B cell (primary cell): ENCODE data around the gene RNLS. TPM values are rescaled to one million over a fixed set of nuclear protein-coding genes. Genes with fewer than 3 reads are reported as not detected.

ENCODE experiments used
- ATAC-seq: fragments of 200-7000 bp; cut with Tn5 transposase; one replicate; pipeline ENCODE4 v1.10.0; 2021; ENCODE audit warnings: low read depth, mild to moderate bottlenecking, moderate number of reproducible peaks, moderate library complexity
- CTCF ChIA-PET: fragments of 350-600 bp; sonication (Branson Sonifier 250); formaldehyde crosslinking; loops from one replicate; lab custom pipeline; 2021; ENCODE audit warnings: antibody characterized with exemption, inconsistent platforms; lab: Charles Lee
- POLR2A ChIA-PET: fragments of 350-600 bp; sonication (Branson Sonifier 250); formaldehyde crosslinking; loops from one replicate; lab custom pipeline; 2021; ENCODE audit warnings: antibody characterized with exemption; lab: Charles Lee
- DNase-seq: peaks from one replicate; pipeline ENCODE4 v3.0.0; 2013
- H2AFZ ChIP-seq: 2 replicates; pipeline ENCODE4 v1.6.1; 2012; ENCODE audit warnings: mild to moderate bottlenecking, low read depth, low read length; ENCODE audit not compliant: insufficient read depth, poor library complexity, severe bottlenecking
- H3K27ac ChIP-seq, 2 donors: 1 replicate in 1 of 2; 2 replicates in 1 of 2; pipeline ENCODE4 v1.5.1; 2012 to 2013; ENCODE audit warnings: low read length in 2 of 2, mild to moderate bottlenecking in 2 of 2, moderate library complexity in 1 of 2
- H3K27me3 ChIP-seq, 4 experiments: fragments of 200-600 bp in 1 of 4; sonication (generic) in 1 of 4; replicated peaks in 1 of 4; 1 replicate in 2 of 4; 2 replicates in 2 of 4; pipeline versions ENCODE4 v1.6.1 to v1.7.0; 2013 to 2016; ENCODE audit warnings: low read length in 3 of 4, mild to moderate bottlenecking in 2 of 4, mixed read lengths in 1 of 4, moderate library complexity in 1 of 4; ENCODE audit not compliant: insufficient read depth in 4 of 4, control insufficient read depth in 3 of 4; ENCODE audit errors: control extremely low read depth in 1 of 4
- H3K36me3 ChIP-seq, 2 experiments: replicated peaks in 1 of 2; 1 replicate in 1 of 2; 2 replicates in 1 of 2; pipeline versions ENCODE4 v1.6.1 to v1.7.1; 2013; ENCODE audit warnings: low read length in 1 of 2; ENCODE audit not compliant: insufficient read depth in 2 of 2, control insufficient read depth in 1 of 2; ENCODE audit errors: control extremely low read depth in 1 of 2, extremely low read depth in 1 of 2
- H3K4me1 ChIP-seq, 2 donors: fragments of 200-600 bp in 1 of 2; sonication (generic) in 1 of 2; 1 replicate in 1 of 2; 2 replicates in 1 of 2; pipeline versions ENCODE4 v1.5.1 to v1.6.1; 2013 to 2017; ENCODE audit warnings: low read length in 2 of 2; ENCODE audit not compliant: control insufficient read depth in 2 of 2, insufficient read depth in 2 of 2
- H3K4me2 ChIP-seq: replicated peaks from 2 replicates; pipeline ENCODE3; 2012; ENCODE audit warnings: mild to moderate bottlenecking, low read depth, low read length; ENCODE audit not compliant: poor library complexity, severe bottlenecking
- H3K4me3 ChIP-seq, 5 experiments: fragments of 200-600 bp in 1 of 5; sonication (generic) in 1 of 5; 1 replicate in 3 of 5; 2 replicates in 2 of 5; pipeline versions ENCODE4 v1.5.1 to v1.7.0; 2011 to 2016; ENCODE audit warnings: low read length in 4 of 5, mild to moderate bottlenecking in 4 of 5, low read depth in 2 of 5, control low read depth in 1 of 5, moderate library complexity in 1 of 5; ENCODE audit not compliant: insufficient read depth in 1 of 5; ENCODE audit errors: control extremely low read depth in 1 of 5, extremely low read depth in 1 of 5
- H3K79me2 ChIP-seq: fragments of 200-600 bp; sonication (generic); one replicate; pipeline ENCODE4 v1.6.0; 2016; ENCODE audit warnings: low read length; ENCODE audit not compliant: control insufficient read depth, insufficient read depth
- H3K9ac ChIP-seq: fragments of 200-600 bp; sonication (generic); 2 replicates; pipeline ENCODE4 v1.6.1; 2017; ENCODE audit warnings: mild to moderate bottlenecking, low read length, moderate library complexity
- H3K9me3 ChIP-seq, 3 donors: one replicate each; pipeline versions ENCODE4 v1.6.1 to v1.7.1; 2013; ENCODE audit warnings: low read length in 2 of 3; ENCODE audit not compliant: control insufficient read depth in 2 of 3, insufficient read depth in 1 of 3; ENCODE audit errors: control extremely low read depth in 1 of 3
- H4K20me1 ChIP-seq: 2 replicates; pipeline ENCODE4 v1.6.0; 2012; ENCODE audit warnings: mild to moderate bottlenecking, low read length; ENCODE audit not compliant: insufficient read depth, control insufficient read depth, poor library complexity, severe bottlenecking
- H3K27ac Mint-ChIP-seq: one replicate; pipeline ENCODE4 v1.8.0; 2021; ENCODE audit warnings: mixed read lengths
- H3K27me3 Mint-ChIP-seq: one replicate; pipeline ENCODE4 v1.8.0; 2021; ENCODE audit warnings: mixed read lengths
- H3K4me1 Mint-ChIP-seq: one replicate; pipeline ENCODE4 v1.8.0; 2021; ENCODE audit warnings: mixed read lengths
- H3K4me3 Mint-ChIP-seq: one replicate; pipeline ENCODE4 v1.8.0; 2021; ENCODE audit warnings: mixed read lengths
- H3K9me3 Mint-ChIP-seq: one replicate; pipeline ENCODE4 v1.8.0; 2022; ENCODE audit warnings: mixed read lengths; ENCODE audit not compliant: insufficient read depth
- EZH2 ChIP-seq: IDR thresholded peaks from 2 replicates; pipeline ENCODE4 v1.6.1; 2012; ENCODE audit warnings: borderline replicate concordance, low read depth, mild to moderate bottlenecking, moderate library complexity, low read length; ENCODE audit not compliant: insufficient read depth, poor library complexity, severe bottlenecking
- WGBS: methylation state at CpG from one replicate; pipeline ENCODE4 v1.1.5; 2013; ENCODE audit warnings: missing lambda C conversion rate; ENCODE audit not compliant: insufficient coverage; 5-methylcytosine and 5-hydroxymethylcytosine counted together
- intact Hi-C: fragments of 100-400 bp; cut with micrococcal nuclease; formaldehyde crosslinking; loops from one replicate; pipeline ENCODE4 v1.10.0; 2022
- polyA plus RNA-seq: library from polyadenylated mRNA; depleted of rRNA; stranded (reverse); fragments of >200 nt; gene quantifications from 2 replicates; pipeline ENCODE4 v1.2.3, GENCODE V29; 2012
- total RNA-seq, 2 donors: library from RNA; stranded (reverse); fragments of 120-200 nt in 1 of 2; gene quantifications; 1 replicate in 1 of 2; 2 replicates in 1 of 2; pipeline versions ENCODE4 v1.2.3 to v1.2.4, GENCODE V29; 2013 to 2022
- TF ChIP-seq, protein P1 (sequence below): fragments of 200-600 bp; IDR thresholded peaks from one replicate; pipeline ENCODE4 v1.8.0; 2022; ENCODE audit warnings: antibody characterized with exemption, mild to moderate bottlenecking

The RNLS gene
- total and polyA plus RNA-seq, 2 donors (not counting 1 experiment from before 2014, with no cell fraction given), result 3.5 to 7.5 TPM

DNA sequence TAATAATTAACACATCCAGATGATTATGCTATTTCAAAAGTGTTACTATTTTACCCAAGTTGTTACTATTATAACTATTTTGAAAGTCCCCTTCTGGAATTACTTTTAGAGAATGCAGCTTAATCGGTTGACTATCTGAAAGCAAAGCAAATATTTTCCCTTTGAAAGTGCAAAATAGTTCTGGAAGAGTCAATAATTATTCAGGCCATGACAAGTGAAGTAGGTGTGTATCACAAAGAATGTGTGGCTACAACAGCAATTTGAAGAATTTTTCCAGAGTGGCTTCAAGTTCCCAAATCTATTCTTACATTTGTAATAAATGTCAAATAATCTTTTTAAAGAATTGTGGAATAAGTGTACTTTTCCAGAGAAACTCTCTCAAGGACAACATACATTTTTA, 42.8 kb downstream of the RNLS start:
- ChIA-PET CTCF (no interaction called here), POLR2A (no interaction called here)
- DNase-seq (no peak), ATAC-seq (no peak)
- no peak overlapping the region for H3K9ac ChIP-seq
- H3K27me3 ChIP-seq, result no peaks in the 10 kb centered on the region
- no peak overlapping the region for H3K4me2 ChIP-seq
- no peaks in the 10 kb centered on the region for H3K4me1 Mint-ChIP-seq
- no peak overlapping the region for H3K4me3 Mint-ChIP-seq
- H3K9me3 ChIP-seq, result no peaks in the 10 kb centered on the region
- no peaks in the 10 kb centered on the region for H4K20me1 ChIP-seq
- H3K27me3 Mint-ChIP-seq, result no peaks in the 10 kb centered on the region
- H3K79me2 ChIP-seq, result no peaks in the 10 kb centered on the region
- intact Hi-C loops, result no loop called here
- no CpG with 5 or more reads among the region's 1 CpG for WGBS
- H3K4me3 ChIP-seq, result no peak overlapping the region
- H3K4me1 ChIP-seq, result no peaks in the 10 kb centered on the region
- TF ChIP-seq, protein P1, sequence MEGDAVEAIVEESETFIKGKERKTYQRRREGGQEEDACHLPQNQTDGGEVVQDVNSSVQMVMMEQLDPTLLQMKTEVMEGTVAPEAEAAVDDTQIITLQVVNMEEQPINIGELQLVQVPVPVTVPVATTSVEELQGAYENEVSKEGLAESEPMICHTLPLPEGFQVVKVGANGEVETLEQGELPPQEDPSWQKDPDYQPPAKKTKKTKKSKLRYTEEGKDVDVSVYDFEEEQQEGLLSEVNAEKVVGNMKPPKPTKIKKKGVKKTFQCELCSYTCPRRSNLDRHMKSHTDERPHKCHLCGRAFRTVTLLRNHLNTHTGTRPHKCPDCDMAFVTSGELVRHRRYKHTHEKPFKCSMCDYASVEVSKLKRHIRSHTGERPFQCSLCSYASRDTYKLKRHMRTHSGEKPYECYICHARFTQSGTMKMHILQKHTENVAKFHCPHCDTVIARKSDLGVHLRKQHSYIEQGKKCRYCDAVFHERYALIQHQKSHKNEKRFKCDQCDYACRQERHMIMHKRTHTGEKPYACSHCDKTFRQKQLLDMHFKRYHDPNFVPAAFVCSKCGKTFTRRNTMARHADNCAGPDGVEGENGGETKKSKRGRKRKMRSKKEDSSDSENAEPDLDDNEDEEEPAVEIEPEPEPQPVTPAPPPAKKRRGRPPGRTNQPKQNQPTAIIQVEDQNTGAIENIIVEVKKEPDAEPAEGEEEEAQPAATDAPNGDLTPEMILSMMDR, result no peak
- no peak for TF ChIP-seq EZH2
- H2AFZ ChIP-seq, result no peak overlapping the region
- H3K27ac ChIP-seq, result no peak overlapping the region
- H3K36me3 ChIP-seq, result no peaks in the 10 kb centered on the region
- H3K9me3 Mint-ChIP-seq, result no peaks in the 10 kb centered on the region
- no peak overlapping the region for H3K27ac Mint-ChIP-seq

GRCh38 chr10:88538048-88538447, 45.1 kb downstream of the RNLS start:
- no peak for DNase-seq
- Mint-ChIP-seq H3K9me3 (no peaks in the 10 kb centered on the region), H3K27me3 (no peaks in the 10 kb centered on the region), H3K4me3 (no peak overlapping the region), H3K27ac (no peak overlapping the region), H3K4me1 (no peaks in the 10 kb centered on the region)
- POLR2A ChIA-PET, result no interaction called here
- Histone ChIP-seq H3K9me3 (no peaks in the 10 kb centered on the region), H3K27me3 (no peaks in the 10 kb centered on the region), H2AFZ (no peak overlapping the region), H3K36me3 (no peaks in the 10 kb centered on the region), H3K4me2 (no peak overlapping the region), H3K79me2 (no peaks in the 10 kb centered on the region), H3K4me1 (no peaks in the 10 kb centered on the region), H4K20me1 (no peaks in the 10 kb centered on the region), H3K27ac (no peak overlapping the region), H3K4me3 (no peak overlapping the region), H3K9ac (no peak overlapping the region)
- 100% methylated on average over 1 of the region's 2 CpGs for WGBS
- no peak for ATAC-seq
- intact Hi-C loops, result no loop called here
- CTCF ChIA-PET, result no interaction called here
- no peak for TF ChIP-seq EZH2
- TF ChIP-seq, protein P1, result no peak
